ENCODE data around the gene CEP70. TPM values are rescaled to one million over a fixed set of nuclear protein-coding genes. Genes with fewer than 3 reads are reported as not detected.

The CEP70 gene
- total RNA-seq, 4 donors from 2014 or later, result 19.7 to 24.6 (median 21.5) TPM

DNA sequence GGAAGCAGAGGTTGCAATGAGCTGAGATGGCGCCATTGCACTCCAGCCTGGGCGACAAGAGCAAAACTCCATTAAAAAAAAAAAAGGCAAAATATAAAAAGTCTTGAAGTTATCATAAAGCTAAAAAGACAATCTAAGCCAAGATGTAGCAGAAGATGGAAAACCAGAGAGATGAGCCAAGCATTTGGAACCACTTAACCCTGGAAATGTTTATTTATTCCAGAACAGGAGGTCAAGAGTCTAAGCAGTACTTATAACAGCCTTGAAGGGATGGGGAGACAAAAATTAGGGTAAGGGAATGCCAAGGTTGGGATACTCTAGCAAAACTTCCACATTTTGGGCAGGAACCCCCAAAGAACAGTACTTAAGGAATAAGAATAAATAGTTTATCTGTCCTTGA, 44.6 kb upstream of the CEP70 start:
- 79 to 82% methylated on average over 2 of the region's 2 CpGs for WGBS, 2 donors
- H3K27me3 ChIP-seq, result no peaks in the 10 kb centered on the region
- DNase-seq (ENCODE audit: low spot score in 2 of 2), result no peak
- H3K4me3 ChIP-seq, result no peak overlapping the region
- H3K36me3 ChIP-seq, result peaks cover 0 to 9% (median 0%) of the 10 kb centered on the region in 3 donors
- H3K4me1 ChIP-seq, result no peaks in the 10 kb centered on the region
- TF ChIP-seq, protein P1, sequence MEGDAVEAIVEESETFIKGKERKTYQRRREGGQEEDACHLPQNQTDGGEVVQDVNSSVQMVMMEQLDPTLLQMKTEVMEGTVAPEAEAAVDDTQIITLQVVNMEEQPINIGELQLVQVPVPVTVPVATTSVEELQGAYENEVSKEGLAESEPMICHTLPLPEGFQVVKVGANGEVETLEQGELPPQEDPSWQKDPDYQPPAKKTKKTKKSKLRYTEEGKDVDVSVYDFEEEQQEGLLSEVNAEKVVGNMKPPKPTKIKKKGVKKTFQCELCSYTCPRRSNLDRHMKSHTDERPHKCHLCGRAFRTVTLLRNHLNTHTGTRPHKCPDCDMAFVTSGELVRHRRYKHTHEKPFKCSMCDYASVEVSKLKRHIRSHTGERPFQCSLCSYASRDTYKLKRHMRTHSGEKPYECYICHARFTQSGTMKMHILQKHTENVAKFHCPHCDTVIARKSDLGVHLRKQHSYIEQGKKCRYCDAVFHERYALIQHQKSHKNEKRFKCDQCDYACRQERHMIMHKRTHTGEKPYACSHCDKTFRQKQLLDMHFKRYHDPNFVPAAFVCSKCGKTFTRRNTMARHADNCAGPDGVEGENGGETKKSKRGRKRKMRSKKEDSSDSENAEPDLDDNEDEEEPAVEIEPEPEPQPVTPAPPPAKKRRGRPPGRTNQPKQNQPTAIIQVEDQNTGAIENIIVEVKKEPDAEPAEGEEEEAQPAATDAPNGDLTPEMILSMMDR (IDR thresholded peaks at IDR 0.05), result no peak
- TF ChIP-seq EP300 (IDR thresholded peaks at IDR 0.05) (no peak), POLR2A (IDR thresholded peaks at IDR 0.05) (no peak)
- no peak overlapping the region for H3K27ac ChIP-seq
- H3K9me3 ChIP-seq, result peaks cover 0 to 34% (median 4%) of the 10 kb centered on the region in 4 donors

GRCh38 chr3:138629526-138629925, 35.5 kb upstream of the CEP70 start:
- H3K27ac ChIP-seq, result no peak overlapping the region
- H3K4me1 ChIP-seq, result no peaks in the 10 kb centered on the region
- TF ChIP-seq EP300 (IDR thresholded peaks at IDR 0.05) (no peak), POLR2A (IDR thresholded peaks at IDR 0.05) (no peak)
- TF ChIP-seq, protein P1 (IDR thresholded peaks at IDR 0.05), result no peak
- peaks cover 0 to 54% (median 0%) of the 10 kb centered on the region in 3 donors for H3K36me3 ChIP-seq
- DNase-seq (ENCODE audit: low spot score in 2 of 2), result no peak
- H3K9me3 ChIP-seq, result no peaks in the 10 kb centered on the region
- no peak overlapping the region for H3K4me3 ChIP-seq
- no peaks in the 10 kb centered on the region for H3K27me3 ChIP-seq
- WGBS, 2 donors, result 82 to 88% methylated on average over 6 of the region's 6 CpGs

DNA sequence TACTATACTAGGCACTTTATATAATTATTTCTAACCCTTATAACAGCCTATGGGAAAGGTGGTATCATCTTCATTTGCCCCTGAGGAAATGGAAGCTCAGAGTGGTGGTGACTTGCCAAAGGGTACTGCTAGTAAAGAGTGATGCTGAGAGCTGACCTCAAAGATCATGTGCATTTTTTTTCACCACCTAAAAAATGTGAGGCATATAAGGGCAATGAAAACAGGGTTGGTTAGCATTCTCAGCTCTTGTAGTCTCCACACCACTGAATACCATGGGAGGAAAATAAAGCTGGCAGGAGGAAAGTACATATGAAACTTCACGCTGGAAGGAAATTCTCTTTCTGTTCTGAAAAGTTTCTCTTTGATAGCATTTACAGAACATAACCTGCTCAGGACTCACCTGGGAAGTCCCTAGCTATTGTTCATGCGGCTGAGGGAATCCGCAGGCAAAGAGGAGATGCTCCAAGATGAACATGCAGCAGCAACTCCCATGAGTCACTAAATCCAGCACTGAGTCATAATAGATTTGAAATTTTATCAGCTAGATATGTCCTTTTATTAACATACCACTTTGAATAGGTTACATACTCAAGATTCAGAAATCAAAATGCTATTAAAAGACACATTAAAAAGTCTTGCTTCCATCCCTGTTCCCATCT, 31.8 kb upstream of the CEP70 start:
- TF ChIP-seq EP300 (IDR thresholded peaks at IDR 0.05) (no peak), POLR2A (IDR thresholded peaks at IDR 0.05) (no peak)
- TF ChIP-seq, protein P1 (IDR thresholded peaks at IDR 0.05), result no peak
- Histone ChIP-seq H3K27ac (no peak overlapping the region), H3K36me3 (peaks cover 0 to 35% (median 0%) of the 10 kb centered on the region in 3 donors), H3K9me3 (no peaks in the 10 kb centered on the region), H3K27me3 (no peaks in the 10 kb centered on the region), H3K4me1 (no peaks in the 10 kb centered on the region), H3K4me3 (no peak overlapping the region)
- 95 to 96% methylated on average over 3 of the region's 3 CpGs for WGBS, 2 donors
- DNase-seq (ENCODE audit: low spot score in 2 of 2), result no peak

GRCh38 chr3:138624518-138624917, 30.5 kb upstream of the CEP70 start:
- Histone ChIP-seq H3K36me3 (peaks cover 0 to 21% (median 0%) of the 10 kb centered on the region in 3 donors), H3K4me1 (no peaks in the 10 kb centered on the region), H3K27ac (no peak overlapping the region), H3K9me3 (no peaks in the 10 kb centered on the region), H3K4me3 (no peak overlapping the region), H3K27me3 (no peaks in the 10 kb centered on the region)
- DNase-seq (ENCODE audit: low spot score in 2 of 2), result no peak
- TF ChIP-seq POLR2A (IDR thresholded peaks at IDR 0.05) (no peak), EP300 (IDR thresholded peaks at IDR 0.05) (no peak)
- TF ChIP-seq, protein P1 (IDR thresholded peaks at IDR 0.05), result no peak

DNA sequence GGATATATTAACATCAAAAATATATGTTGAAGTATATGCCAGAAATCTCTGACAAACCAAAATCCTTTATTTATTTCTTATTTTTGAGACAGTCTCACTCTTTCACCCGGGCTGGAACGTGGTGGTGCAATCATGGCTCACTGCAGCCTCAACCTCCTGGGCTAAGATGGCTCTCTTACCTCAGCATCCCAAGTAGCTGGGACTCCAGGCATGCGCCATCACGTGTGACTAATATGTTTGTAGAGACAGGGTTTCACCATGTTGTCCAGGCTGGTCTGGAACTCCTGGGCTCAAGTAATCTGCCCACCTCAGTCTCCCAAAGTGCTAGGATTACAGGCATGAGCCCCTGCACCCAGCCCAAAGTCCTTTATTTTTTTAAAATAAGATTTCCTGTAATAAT, 26.4 kb upstream of the CEP70 start:
- no peaks in the 10 kb centered on the region for H3K9me3 ChIP-seq
- H3K36me3 ChIP-seq, result peaks cover 0 to 14% (median 0%) of the 10 kb centered on the region in 3 donors
- DNase-seq (ENCODE audit: low spot score in 2 of 2), result no peak
- no peaks in the 10 kb centered on the region for H3K27me3 ChIP-seq
- H3K27ac ChIP-seq, result no peak overlapping the region
- TF ChIP-seq POLR2A (IDR thresholded peaks at IDR 0.05) (no peak), EP300 (IDR thresholded peaks at IDR 0.05) (no peak)
- TF ChIP-seq, protein P1 (IDR thresholded peaks at IDR 0.05), result no peak
- 88% methylated on average over 4 of the region's 4 CpGs for WGBS, 2 donors
- peaks cover 0 to 15% (median 0%) of the 10 kb centered on the region in 4 donors for H3K4me1 ChIP-seq
- no peak overlapping the region for H3K4me3 ChIP-seq
